Caco-2 (cell line): ENCODE measurements around the gene CSTPP1. TPM values are rescaled to one million over a fixed set of nuclear protein-coding genes. Genes with fewer than 3 reads are reported as not detected.
"Not testable (repeated sequence)": the region's sequence is repeated elsewhere in the genome, so short reads cannot be mapped to it uniquely, and the experiment has no call there.

Source experiments
- BruUV-seq: library from RNA; stranded (reverse); fragments of 400-500 nt; replicated peaks from 2 replicates; lab custom pipeline; 2021; lab: Mats Ljungman, UMichigan
- CTCF ChIA-PET: fragments of 300-600 bp; sonication (Branson Sonifier 250); formaldehyde crosslinking; loops from one replicate; lab custom pipeline; 2022; ENCODE audit warnings: antibody characterized with exemption; lab: Charles Lee
- POLR2A ChIA-PET: fragments of 300-600 bp; sonication (Branson Sonifier 250); formaldehyde crosslinking; loops from one replicate; lab custom pipeline; 2022; ENCODE audit warnings: antibody characterized with exemption; lab: Charles Lee
- DNase-seq, 2 experiments: peaks; one replicate each; pipeline versions ENCODE4 v3.0.0 to v3.0.0-alpha.2; 2020 to 2022
- H3K27me3 ChIP-seq: replicated peaks from 2 replicates; pipeline ENCODE4 v1.6.0; 2011; ENCODE audit warnings: low read length; ENCODE audit not compliant: control insufficient read depth, insufficient read depth
- H3K36me3 ChIP-seq: 2 replicates; pipeline ENCODE4 v1.5.1; 2011; ENCODE audit warnings: low read length; ENCODE audit not compliant: control insufficient read depth, insufficient read depth
- H3K4me1 ChIP-seq: fragments of 250-450 bp; sonication (Bioruptor Pico); 2 replicates; pipeline ENCODE4 v1.5.1; 2020; ENCODE audit warnings: mild to moderate bottlenecking
- H3K4me3 ChIP-seq: 2 replicates; pipeline ENCODE4 v1.5.1; 2011; ENCODE audit warnings: low read depth, mild to moderate bottlenecking, control low read depth, low read length
- H3K9me3 ChIP-seq: fragments of 250-450 bp; sonication (Bioruptor Pico); 2 replicates; pipeline ENCODE4 v1.5.1; 2020; ENCODE audit warnings: mild to moderate bottlenecking, moderate library complexity
- H3K27ac Mint-ChIP-seq: one replicate; pipeline ENCODE4 v1.8.0; 2022; ENCODE audit warnings: mixed read lengths; ENCODE audit not compliant: unreplicated experiment
- H3K27me3 Mint-ChIP-seq: one replicate; pipeline ENCODE4 v1.8.0; 2022; ENCODE audit warnings: mixed read lengths; ENCODE audit not compliant: insufficient read depth, unreplicated experiment
- H3K36me3 Mint-ChIP-seq: one replicate; pipeline ENCODE4 v1.8.0; 2022; ENCODE audit warnings: mild to moderate bottlenecking, mixed read lengths; ENCODE audit not compliant: insufficient read depth, unreplicated experiment
- H3K4me1 Mint-ChIP-seq: one replicate; pipeline ENCODE4 v1.8.0; 2022; ENCODE audit warnings: low read depth, mixed read lengths; ENCODE audit not compliant: unreplicated experiment
- H3K4me3 Mint-ChIP-seq: one replicate; pipeline ENCODE4 v1.8.0; 2022; ENCODE audit warnings: mild to moderate bottlenecking, moderate library complexity, mixed read lengths; ENCODE audit not compliant: unreplicated experiment
- H3K9me3 Mint-ChIP-seq: one replicate; pipeline ENCODE4 v1.8.0; 2022; ENCODE audit warnings: mixed read lengths; ENCODE audit not compliant: unreplicated experiment
- CTCF ChIP-seq, 2 experiments: fragments of 200-600 bp in 1 of 2; IDR thresholded peaks; 1 replicate in 1 of 2; 2 replicates in 1 of 2; pipeline versions ENCODE4 v1.5.1 to v1.8.0; 2011 to 2022; ENCODE audit warnings: antibody characterized with exemption in 1 of 2, control low read depth in 1 of 2, inconsistent platforms in 1 of 2, low read depth in 1 of 2, low read length in 1 of 2, mild to moderate bottlenecking in 1 of 2, moderate library complexity in 1 of 2; ENCODE audit not compliant: insufficient read depth in 1 of 2, severe bottlenecking in 1 of 2, unreplicated experiment in 1 of 2
- intact Hi-C: fragments of 100-400 bp; cut with micrococcal nuclease; formaldehyde crosslinking; loops from one replicate; pipeline ENCODE4 v1.10.0; 2022; ENCODE audit not compliant: unreplicated experiment
- total RNA-seq: library from RNA; stranded (reverse); gene quantifications from 2 replicates; pipeline ENCODE4 v1.2.3, GENCODE V29; 2022

The CSTPP1 gene
- total RNA-seq, 1 experiment from 2014 or later: 22.9 TPM

GRCh38 chr11:47192111-47192510 lies 255.6 kb downstream of the CSTPP1 start:
- H3K36me3 ChIP-seq: no peaks in the 10 kb centered on the region
- CTCF ChIA-PET: interaction anchor here (0.7 to 1.3 kb wide), 3 partner anchors 13 to 266 kb away, joined by 3 to 4 read pairs (median 3); partner anchors contain the start of gene DDB2
- TF ChIP-seq CTCF (IDR thresholded peaks at IDR 0.05; ENCODE audit: insufficient read depth in 1 of 2, low read depth in 1 of 2, low read length in 1 of 2, severe bottlenecking in 1 of 2, unreplicated experiment in 1 of 2): no peak
- H3K27ac Mint-ChIP-seq: peak overlapping the region; percentile 67
- peaks cover 34% of the 10 kb centered on the region for H3K4me1 Mint-ChIP-seq
- peaks cover 31% of the 10 kb centered on the region for H3K36me3 Mint-ChIP-seq
- no peaks in the 10 kb centered on the region for H3K27me3 Mint-ChIP-seq
- peak; percentile 65 to 80 for DNase-seq
- H3K27me3 ChIP-seq: no peaks in the 10 kb centered on the region
- BruUV-seq: no TSS peak
- no peak overlapping the region for H3K4me3 ChIP-seq
- no peaks in the 10 kb centered on the region for H3K9me3 Mint-ChIP-seq
- intact Hi-C loops: no loop called here
- no peaks in the 10 kb centered on the region for H3K9me3 ChIP-seq
- no peak overlapping the region for H3K4me3 Mint-ChIP-seq
- H3K4me1 ChIP-seq: peaks cover 70% of the 10 kb centered on the region
- POLR2A ChIA-PET: interaction anchor here (0.6 to 1.1 kb wide), 3 partner anchors 11 to 65 kb away, joined by 5 to 9 read pairs (median 5); partner anchors contain the start of gene DDB2

- H3K27me3 Mint-ChIP-seq, H3K36me3 Mint-ChIP-seq, H3K9me3 Mint-ChIP-seq, H3K9me3 ChIP-seq, H3K27me3 ChIP-seq, H3K36me3 ChIP-seq, POLR2A ChIA-PET, DNase-seq, H3K4me3 ChIP-seq, H3K4me3 Mint-ChIP-seq, H3K27ac Mint-ChIP-seq, BruUV-seq, intact Hi-C loops: not testable (repeated sequence)
- peaks cover 22% of the 10 kb centered on the region for H3K4me1 ChIP-seq
- H3K4me1 Mint-ChIP-seq: peaks cover 10% of the 10 kb centered on the region
- CTCF ChIA-PET: interaction anchor here (1.3 kb wide), 1 partner anchor 62 kb away, joined by 3 read pairs; no protein-coding TSS in a partner anchor
These were observed 261.6 kb downstream of the CSTPP1 start for GRCh38 chr11:47198161-47198560.

- no peaks in the 10 kb centered on the region for H3K36me3 Mint-ChIP-seq
- H3K4me3 ChIP-seq: no peak overlapping the region
- H3K27me3 Mint-ChIP-seq: no peaks in the 10 kb centered on the region
- POLR2A ChIA-PET: no interaction called here
- H3K27ac Mint-ChIP-seq: no peak overlapping the region
- no peaks in the 10 kb centered on the region for H3K27me3 ChIP-seq
- H3K36me3 ChIP-seq: no peaks in the 10 kb centered on the region
- no TSS peak for BruUV-seq
- CTCF ChIA-PET: no interaction called here
- DNase-seq: no peak
- peaks cover 9% of the 10 kb centered on the region for H3K4me1 Mint-ChIP-seq
- H3K9me3 ChIP-seq: no peaks in the 10 kb centered on the region
- H3K9me3 Mint-ChIP-seq: no peaks in the 10 kb centered on the region
- H3K4me3 Mint-ChIP-seq: no peak overlapping the region
- TF ChIP-seq CTCF (IDR thresholded peaks at IDR 0.05; ENCODE audit: insufficient read depth in 1 of 2, low read depth in 1 of 2, low read length in 1 of 2, severe bottlenecking in 1 of 2, unreplicated experiment in 1 of 2): no peak
- intact Hi-C loops: no loop called here
- H3K4me1 ChIP-seq: peaks cover 13% of the 10 kb centered on the region; the same call in 1 of the 2 replicates
These were observed 264.5 kb downstream of the CSTPP1 start for GRCh38 chr11:47201015-47201414.
